ENCODE measurements around the gene MUC3A. TPM values are rescaled to one million over a fixed set of nuclear protein-coding genes. Genes with fewer than 3 reads are reported as not detected.

The MUC3A gene
- total and polyA plus RNA-seq, 10 of the 15 experiments (the other 5 are each of a cell fraction or from before 2014, with no cell fraction given): 0.07 to 0.10 TPM; not detected in 8

- DNase-seq (ENCODE audit: low read depth, low spot score) (no peak), ATAC-seq (no peak), FAIRE-seq (no peak)
- in situ Hi-C loops (cut with MboI) (no loop called here), intact Hi-C loops (cut with micrococcal nuclease; ENCODE audit: unreplicated experiment) (no loop called here)
- H3K27ac ChIP-seq (ENCODE audit: control insufficient read depth, insufficient read depth): no peak overlapping the region
- ChIA-PET POLR2A (no interaction called here), SMC1A (ENCODE audit: uncharacterized antibody, unreplicated experiment) (no interaction called here), CTCF (interaction anchor here (0.6 to 1.0 kb wide), 2 partner anchors 16 to 314 kb away, joined by 3 to 4 read pairs; no protein-coding TSS in a partner anchor), RAD21 (ENCODE audit: unreplicated experiment) (no interaction called here)
- no peak overlapping the region for H3K9ac ChIP-seq (ENCODE audit: control insufficient read depth, insufficient read depth, low read length)
- WGBS (ENCODE audit: insufficient coverage, insufficient replicate concordance, low lambda C conversion rate, missing lambda C conversion rate): 22% methylated on average over 15 of the region's 15 CpGs
- H2AFZ ChIP-seq (ENCODE audit: control insufficient read depth, low read depth, low read length): no peak overlapping the region
- no peaks in the 10 kb centered on the region for H3K36me3 ChIP-seq (ENCODE audit: control insufficient read depth in 2 of 2, insufficient read depth in 2 of 2, low read length in 1 of 2)
- H3K27me3 ChIP-seq (replicated peaks in 1 of 2; ENCODE audit: control insufficient read depth in 2 of 2, insufficient read depth in 2 of 2, low read length in 1 of 2): peaks cover 1 to 2% of the 10 kb centered on the region in 2 experiments; a peak in 2 of 4 replicates
- BruUV-seq (replicated peaks): no TSS peak
- no peaks in the 10 kb centered on the region for H4K20me1 ChIP-seq (ENCODE audit: control insufficient read depth, insufficient read depth)
- no peaks in the 10 kb centered on the region for H3K9me3 ChIP-seq (replicated peaks; ENCODE audit: control insufficient read depth, insufficient read depth, low read length)
- no peaks in the 10 kb centered on the region for H3K79me2 ChIP-seq (ENCODE audit: control insufficient read depth, insufficient read depth, low read length)
- TF ChIP-seq NFYB (IDR thresholded peaks at IDR 0.05; ENCODE audit: insufficient read depth, low read depth, low read length) (no peak), CBX5 (IDR thresholded peaks at IDR 0.05; ENCODE audit: low read depth) (no peak), ZNF24 (IDR thresholded peaks at IDR 0.05) (no peak), SP1 (IDR thresholded peaks at IDR 0.05; ENCODE audit: low read depth, low read length) (no peak), CREB1 (IDR thresholded peaks at IDR 0.05; ENCODE audit: low read depth) (no peak), ZBTB11 (CRISPR knock-in tag; IDR thresholded peaks at IDR 0.05) (no peak)
- TF ChIP-seq, protein P1, sequence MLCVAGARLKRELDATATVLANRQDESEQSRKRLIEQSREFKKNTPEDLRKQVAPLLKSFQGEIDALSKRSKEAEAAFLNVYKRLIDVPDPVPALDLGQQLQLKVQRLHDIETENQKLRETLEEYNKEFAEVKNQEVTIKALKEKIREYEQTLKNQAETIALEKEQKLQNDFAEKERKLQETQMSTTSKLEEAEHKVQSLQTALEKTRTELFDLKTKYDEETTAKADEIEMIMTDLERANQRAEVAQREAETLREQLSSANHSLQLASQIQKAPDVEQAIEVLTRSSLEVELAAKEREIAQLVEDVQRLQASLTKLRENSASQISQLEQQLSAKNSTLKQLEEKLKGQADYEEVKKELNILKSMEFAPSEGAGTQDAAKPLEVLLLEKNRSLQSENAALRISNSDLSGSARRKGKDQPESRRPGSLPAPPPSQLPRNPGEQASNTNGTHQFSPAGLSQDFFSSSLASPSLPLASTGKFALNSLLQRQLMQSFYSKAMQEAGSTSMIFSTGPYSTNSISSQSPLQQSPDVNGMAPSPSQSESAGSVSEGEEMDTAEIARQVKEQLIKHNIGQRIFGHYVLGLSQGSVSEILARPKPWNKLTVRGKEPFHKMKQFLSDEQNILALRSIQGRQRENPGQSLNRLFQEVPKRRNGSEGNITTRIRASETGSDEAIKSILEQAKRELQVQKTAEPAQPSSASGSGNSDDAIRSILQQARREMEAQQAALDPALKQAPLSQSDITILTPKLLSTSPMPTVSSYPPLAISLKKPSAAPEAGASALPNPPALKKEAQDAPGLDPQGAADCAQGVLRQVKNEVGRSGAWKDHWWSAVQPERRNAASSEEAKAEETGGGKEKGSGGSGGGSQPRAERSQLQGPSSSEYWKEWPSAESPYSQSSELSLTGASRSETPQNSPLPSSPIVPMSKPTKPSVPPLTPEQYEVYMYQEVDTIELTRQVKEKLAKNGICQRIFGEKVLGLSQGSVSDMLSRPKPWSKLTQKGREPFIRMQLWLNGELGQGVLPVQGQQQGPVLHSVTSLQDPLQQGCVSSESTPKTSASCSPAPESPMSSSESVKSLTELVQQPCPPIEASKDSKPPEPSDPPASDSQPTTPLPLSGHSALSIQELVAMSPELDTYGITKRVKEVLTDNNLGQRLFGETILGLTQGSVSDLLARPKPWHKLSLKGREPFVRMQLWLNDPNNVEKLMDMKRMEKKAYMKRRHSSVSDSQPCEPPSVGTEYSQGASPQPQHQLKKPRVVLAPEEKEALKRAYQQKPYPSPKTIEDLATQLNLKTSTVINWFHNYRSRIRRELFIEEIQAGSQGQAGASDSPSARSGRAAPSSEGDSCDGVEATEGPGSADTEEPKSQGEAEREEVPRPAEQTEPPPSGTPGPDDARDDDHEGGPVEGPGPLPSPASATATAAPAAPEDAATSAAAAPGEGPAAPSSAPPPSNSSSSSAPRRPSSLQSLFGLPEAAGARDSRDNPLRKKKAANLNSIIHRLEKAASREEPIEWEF (IDR thresholded peaks at IDR 0.05; ENCODE audit: insufficient replicate concordance, low read depth, low read length): no peak
- no peak overlapping the region for H3K4me2 ChIP-seq (ENCODE audit: control insufficient read depth, insufficient read depth)
- 0 out of 2 replicates have a peak, but pooled peaks cover 3% of the 10 kb centered on the region for H3K4me1 ChIP-seq (ENCODE audit: control insufficient read depth, insufficient read depth, low read length)
- H3K4me3 ChIP-seq: no peak overlapping the region
Measured at GRCh38 chr7:100949933-100950443, 654 bp downstream of the MUC3A start.
